Measurements from ENCODE around the gene DGKI. TPM values are rescaled to one million over a fixed set of nuclear protein-coding genes. Genes with fewer than 3 reads are reported as not detected.
A peak's percentile ranks its signal among the peaks of the same experiment; 100 is the strongest.
"Not testable (repeated sequence)": the region's sequence is repeated elsewhere in the genome, so short reads cannot be mapped to it uniquely, and the experiment has no call there.

Gene DGKI
- total RNA-seq, 4 donors from 2014 or later = 0.16 to 4.4 (median 2.1) TPM

DNA sequence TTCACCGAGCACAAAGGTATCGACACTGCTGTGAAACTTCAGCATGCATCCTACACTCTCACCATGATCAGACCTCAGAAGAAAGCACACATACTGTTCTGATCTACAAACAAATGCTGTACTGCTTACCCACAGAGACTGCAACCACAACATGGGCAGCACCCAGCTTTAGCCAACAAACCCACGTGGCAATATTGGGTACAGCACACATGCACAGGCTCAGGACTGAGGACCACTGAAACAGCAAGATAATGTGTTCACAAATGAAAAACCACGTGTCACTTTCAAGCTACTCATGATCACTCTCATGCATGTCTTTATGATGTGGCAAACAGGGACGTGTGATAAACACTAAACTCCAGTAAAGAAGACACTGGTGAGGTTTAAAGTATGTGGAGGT is 383.9 kb downstream of the DGKI start:
- no peak for ATAC-seq (ENCODE audit: low FRiP score)
- TF ChIP-seq, protein P1, sequence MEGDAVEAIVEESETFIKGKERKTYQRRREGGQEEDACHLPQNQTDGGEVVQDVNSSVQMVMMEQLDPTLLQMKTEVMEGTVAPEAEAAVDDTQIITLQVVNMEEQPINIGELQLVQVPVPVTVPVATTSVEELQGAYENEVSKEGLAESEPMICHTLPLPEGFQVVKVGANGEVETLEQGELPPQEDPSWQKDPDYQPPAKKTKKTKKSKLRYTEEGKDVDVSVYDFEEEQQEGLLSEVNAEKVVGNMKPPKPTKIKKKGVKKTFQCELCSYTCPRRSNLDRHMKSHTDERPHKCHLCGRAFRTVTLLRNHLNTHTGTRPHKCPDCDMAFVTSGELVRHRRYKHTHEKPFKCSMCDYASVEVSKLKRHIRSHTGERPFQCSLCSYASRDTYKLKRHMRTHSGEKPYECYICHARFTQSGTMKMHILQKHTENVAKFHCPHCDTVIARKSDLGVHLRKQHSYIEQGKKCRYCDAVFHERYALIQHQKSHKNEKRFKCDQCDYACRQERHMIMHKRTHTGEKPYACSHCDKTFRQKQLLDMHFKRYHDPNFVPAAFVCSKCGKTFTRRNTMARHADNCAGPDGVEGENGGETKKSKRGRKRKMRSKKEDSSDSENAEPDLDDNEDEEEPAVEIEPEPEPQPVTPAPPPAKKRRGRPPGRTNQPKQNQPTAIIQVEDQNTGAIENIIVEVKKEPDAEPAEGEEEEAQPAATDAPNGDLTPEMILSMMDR (IDR thresholded peaks at IDR 0.05) = no peak

DNA sequence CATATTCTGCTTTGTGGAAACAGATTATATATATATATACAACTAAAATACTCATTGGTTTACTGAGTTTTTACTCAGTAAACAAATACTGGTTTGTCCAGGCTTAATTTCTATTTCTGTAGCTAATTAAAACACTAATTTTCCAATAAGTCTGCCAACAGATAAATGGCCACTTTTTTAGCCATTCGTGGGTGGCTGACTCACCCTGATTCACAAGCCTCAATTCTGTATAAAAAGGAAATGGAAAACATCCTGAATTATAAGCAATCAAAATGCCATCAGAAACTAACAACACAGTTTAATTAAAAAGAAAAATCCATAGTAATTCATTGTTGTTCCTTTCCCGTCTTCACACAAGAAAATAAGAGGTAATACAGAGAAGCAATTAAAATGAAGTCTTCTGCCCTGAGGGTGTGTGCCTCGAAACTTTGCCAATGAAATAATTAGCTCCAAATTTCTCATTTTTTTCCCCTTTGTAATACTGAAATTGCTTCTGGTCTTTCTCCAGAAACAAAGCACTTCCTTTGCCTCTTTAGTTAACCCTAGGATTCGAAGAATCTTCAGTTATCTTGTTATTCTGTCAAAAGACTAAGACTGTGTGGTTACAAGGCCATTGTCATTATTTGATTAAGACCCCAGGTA is 384.6 kb downstream of the DGKI start:
- ATAC-seq (ENCODE audit: low FRiP score) = no peak
- TF ChIP-seq, protein P1 (IDR thresholded peaks at IDR 0.05) = no peak
- no peak for DNase-seq (ENCODE audit: low spot score)

More for the DNA sequence above, 383.9 kb downstream of the DGKI start:
- DNase-seq (ENCODE audit: low spot score) = no peak

DNA sequence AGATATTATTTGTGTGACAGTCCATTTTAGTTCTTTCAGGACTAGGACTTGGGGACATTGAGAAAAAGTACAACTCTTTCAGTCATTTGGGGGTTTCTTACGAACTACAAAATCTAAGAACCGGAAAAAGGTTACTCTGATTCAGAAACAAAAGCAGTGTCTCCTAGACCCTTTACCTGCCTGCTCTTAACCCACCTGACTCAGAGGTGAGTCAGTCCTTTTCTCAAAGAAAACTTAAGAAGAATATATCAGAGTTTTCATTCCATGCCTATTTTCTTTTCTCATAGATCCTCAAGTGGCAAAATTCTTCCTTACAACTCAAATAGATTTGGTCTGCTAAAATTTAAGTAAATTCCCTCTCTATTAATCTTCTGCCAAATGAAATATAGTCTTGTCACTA is 388.4 kb downstream of the DGKI start:
- ATAC-seq (ENCODE audit: low FRiP score) = no peak
- TF ChIP-seq, protein P1 (IDR thresholded peaks at IDR 0.05) = no peak
- DNase-seq (ENCODE audit: low spot score) = no peak

DNA sequence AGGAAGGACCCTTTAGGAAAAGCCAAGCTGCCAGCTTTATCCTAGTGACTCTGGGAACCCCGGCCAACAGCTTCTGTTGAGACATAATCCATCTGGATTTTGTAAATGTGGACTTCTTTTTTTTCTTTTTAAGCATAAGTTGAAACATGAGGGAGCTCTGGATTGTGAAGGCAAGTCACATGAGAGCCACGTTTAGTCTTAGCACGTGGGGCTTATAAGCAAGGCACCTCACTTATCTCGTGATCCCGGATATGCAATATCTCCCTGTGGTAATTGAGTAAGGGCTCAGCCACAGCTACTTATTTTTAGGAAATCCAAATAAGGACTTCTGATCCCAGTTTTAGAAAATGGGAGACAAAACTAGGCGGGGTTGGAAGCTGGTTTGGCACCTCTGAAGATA is 392.0 kb downstream of the DGKI start:
- ATAC-seq (ENCODE audit: low FRiP score) = peak; percentile 65
- TF ChIP-seq, protein P1 (IDR thresholded peaks at IDR 0.05) = no peak

DNA sequence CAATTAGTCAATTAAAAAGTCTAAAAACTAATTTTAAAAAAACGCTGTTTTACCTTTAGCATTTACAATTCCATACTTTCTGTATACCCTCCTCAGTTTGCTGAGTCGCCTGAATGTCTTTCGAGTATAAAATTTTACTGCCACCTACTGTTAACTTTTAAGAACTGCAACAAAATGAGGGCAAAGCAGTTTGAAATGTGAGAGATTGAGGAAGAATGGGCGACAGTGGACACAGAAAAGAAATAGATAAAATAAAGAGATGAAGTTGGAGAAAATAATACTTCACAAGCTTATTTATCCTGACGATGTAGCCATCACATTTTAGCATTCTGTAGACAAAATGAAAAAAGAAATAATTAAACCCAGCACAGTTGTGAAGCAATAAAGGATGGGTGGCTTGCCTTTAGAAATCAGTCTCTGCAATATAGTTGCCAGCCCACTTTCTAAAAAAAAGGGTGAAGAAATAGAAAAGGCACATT is 392.5 kb downstream of the DGKI start:
- ATAC-seq (ENCODE audit: low FRiP score) (peak; percentile 57), DNase-seq (ENCODE audit: low spot score) (no peak)
- TF ChIP-seq, protein P1 (IDR thresholded peaks at IDR 0.05) = no peak

More for the DNA sequence above, 392.0 kb downstream of the DGKI start:
- no peak for DNase-seq (ENCODE audit: low spot score)

DNA sequence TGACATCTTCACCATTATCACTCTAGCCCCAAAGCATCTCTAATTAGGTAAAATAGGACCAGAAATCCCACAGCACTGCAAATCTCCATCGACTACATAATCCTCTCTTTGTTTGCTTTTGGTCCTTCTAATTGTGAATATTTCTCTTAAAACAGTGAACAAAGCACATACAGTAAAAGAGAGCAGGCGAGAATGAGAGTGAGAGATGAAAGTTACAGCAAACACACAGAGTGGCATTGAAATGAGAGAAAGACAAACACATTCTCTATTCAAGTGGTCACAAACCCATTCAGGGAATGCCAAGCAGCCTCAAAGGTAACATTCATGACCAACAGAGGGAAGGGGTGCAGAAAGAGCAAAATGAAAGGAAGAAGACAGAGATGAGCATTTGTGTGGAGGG is 393.4 kb downstream of the DGKI start:
- ATAC-seq (ENCODE audit: low FRiP score) (no peak), DNase-seq (ENCODE audit: low spot score) (no peak)
- TF ChIP-seq, protein P1 (IDR thresholded peaks at IDR 0.05) = no peak

DNA sequence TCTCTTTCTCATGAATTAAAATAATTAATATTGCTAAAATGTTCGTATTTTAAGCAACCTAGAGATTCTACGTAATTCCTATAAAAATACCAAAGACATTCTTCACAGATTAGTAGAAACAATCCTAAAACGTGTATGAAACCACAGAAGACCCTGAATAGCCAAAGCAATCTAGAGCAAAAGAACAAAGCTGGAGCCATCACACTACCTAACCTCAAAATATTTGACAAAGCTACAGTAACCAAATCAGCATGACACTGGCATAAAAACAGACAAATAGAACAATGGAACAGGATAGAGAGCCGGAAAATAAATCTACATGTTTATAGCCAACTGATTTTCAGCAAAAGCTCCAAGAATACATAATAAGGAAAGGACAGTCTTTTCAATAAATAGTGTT is 397.8 kb downstream of the DGKI start:
- DNase-seq (ENCODE audit: low spot score) (no peak), ATAC-seq (ENCODE audit: low FRiP score) (no peak)
- TF ChIP-seq, protein P1 (IDR thresholded peaks at IDR 0.05) = no peak

DNA sequence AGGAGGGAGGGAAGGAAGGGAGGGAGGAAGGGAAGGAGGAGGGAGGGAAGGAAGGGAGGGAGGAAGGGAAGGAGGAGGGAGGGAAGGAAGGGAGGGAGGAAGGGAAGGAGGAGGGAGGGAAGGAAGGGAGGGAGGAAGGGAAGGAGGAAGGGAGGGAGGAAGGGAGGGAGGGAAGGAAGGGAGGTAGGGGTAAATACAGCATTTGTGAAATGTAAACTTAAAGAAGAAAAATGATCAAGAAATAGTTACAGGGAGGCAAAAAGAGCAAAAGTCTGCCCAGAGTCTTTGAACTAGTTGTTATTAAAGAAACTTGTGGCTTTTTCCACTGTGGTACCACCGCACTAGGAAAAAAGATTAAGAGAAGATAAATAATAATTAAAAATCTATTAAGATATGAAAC is 398.2 kb downstream of the DGKI start:
- not testable (repeated sequence) for ATAC-seq (ENCODE audit: low FRiP score)

More for the DNA sequence above, 398.2 kb downstream of the DGKI start:
- not testable (repeated sequence) for DNase-seq (ENCODE audit: low spot score)
